SH-SY5Y (cell line): ENCODE data around the gene TSHR.

Source experiments
- GATA2 ChIP-seq: IDR thresholded peaks from 2 replicates; pipeline ENCODE4 v1.6.1; 2011; ENCODE audit warnings: mild to moderate bottlenecking, low read depth, low read length
- GATA3 ChIP-seq: IDR thresholded peaks from 2 replicates; pipeline ENCODE4 v1.6.1; 2011; ENCODE audit warnings: low read depth, mild to moderate bottlenecking, low read length, moderate library complexity

Gene TSHR

DNA sequence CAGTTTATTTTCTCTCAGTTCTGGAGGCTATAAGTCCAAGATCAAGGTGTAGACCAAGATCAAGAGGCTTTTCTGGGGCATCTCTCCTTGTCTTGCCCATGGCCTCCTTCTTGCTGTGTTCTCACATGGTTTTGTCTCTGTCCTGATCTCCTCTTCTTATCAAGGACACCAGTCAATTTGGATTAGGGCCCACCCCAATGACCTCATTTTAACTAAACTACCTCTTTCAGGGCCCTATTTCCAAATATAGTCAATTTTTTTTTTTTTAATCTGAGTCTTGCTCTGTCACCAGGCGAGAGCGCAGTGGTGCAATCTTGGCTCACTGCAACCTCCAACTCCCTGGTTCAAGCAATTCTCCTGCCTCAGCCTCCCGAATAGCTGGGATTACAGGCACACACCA, 50.8 kb downstream of the TSHR start:
- TF ChIP-seq GATA2 (no peak), GATA3 (no peak)

DNA sequence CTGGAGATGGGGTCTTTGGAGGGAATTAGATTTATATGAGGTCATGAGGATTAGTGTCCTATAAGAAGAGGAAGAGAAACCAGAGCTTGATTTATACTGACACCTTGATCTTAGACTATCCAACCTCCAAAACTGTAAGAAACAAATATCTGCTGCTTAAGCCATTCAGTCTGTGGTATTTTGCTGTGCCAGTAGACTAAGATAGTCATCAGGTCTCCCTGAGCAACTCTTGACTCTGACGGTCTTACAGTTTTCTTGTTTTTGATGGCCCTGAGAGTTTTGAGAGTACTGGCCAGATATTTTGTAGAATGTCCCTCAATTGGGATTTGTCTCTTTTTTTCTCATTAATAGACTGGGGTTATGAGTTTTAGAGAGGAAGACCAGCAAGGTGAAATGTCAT, 51.7 kb downstream of the TSHR start:
- no peak for TF ChIP-seq GATA2
- no peak for TF ChIP-seq GATA3

DNA sequence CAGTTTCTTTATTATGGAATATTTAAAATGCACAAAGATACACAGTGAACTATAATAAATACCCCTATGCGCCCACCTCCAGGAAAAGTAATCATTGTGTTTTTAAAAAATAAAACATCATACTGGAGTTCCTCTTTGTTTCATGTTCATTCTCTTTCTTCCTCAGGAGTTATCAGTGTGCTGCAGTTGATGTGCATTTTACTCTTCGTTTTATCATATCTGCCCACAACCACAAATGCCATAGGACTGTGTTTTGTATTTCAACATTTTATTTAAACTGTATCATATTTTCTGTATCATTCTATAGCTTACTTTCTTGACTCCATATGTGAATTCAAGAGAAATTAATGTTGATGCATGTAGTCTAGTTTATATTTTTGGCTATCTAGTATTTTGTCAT, 53.9 kb downstream of the TSHR start:
- no peak for TF ChIP-seq GATA2
- TF ChIP-seq GATA3, result no peak

DNA sequence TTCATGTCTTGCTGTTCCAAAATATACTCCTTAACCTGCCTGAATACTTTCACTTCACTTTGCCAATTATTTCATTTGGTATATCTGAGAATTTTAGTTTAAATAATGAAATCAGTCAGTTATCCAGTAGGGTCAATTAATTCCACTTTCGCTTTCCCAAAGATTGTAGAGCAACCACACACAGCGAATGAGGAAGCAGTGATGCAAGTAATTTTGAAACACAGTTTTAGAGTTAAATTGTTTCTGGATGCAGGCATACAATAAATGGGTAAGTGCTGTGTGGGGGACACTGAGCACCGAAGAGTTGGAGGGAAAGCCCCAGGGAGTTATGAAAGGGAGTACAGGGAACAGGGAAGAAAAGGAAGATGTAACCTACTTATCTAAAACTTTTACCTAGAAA, 62.8 kb downstream of the TSHR start:
- TF ChIP-seq GATA2, result no peak
- TF ChIP-seq GATA3, result no peak

DNA sequence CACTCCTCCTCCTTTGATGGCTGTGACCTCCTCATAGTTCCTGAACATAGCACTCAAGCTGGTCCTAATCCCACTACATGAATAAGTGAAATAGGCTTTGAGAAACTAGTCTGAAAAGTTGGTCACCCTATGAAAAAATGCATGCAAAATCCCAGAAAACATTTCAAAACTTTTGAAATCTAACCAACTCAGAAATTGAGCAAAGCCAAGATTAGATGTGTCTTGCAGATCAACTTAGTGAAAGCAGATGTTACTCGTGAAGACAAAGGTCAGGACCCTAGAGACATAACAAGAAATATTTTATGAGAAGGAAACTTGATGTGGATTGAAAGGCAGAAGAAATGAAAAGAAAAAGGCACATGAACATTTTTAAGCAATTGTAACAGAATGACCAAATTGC, 63.3 kb downstream of the TSHR start:
- TF ChIP-seq GATA3 (no peak), GATA2 (no peak)

DNA sequence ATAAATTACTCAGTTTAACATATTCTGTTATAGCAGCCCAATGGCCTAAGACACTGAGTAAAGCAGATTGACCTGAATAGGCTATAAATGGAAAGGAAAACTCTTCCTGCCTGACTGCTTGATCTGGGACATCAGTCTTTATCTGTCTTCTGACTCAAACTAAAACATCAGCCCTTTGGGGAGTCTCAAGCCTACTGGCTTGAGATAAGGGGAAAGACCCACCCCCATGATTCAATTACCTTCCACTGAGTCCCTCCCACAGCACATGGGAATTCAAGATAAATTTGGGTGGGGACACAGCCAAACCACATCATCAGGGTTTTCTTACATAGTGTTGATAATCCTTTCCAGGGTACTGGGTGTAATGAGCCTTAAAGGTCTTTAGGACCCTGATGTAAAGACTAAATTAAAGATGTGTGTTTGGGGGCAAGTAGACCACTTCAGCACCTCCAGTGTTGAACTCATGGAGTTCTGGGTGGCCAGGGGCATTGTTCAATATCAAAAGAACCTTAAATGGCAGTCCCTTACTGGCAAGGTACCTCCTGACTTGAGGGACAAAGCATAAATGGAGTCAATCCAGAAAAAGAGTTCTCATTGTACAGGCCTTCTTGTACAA, 67.8 kb downstream of the TSHR start:
- TF ChIP-seq GATA2 (no peak), GATA3 (no peak)

DNA sequence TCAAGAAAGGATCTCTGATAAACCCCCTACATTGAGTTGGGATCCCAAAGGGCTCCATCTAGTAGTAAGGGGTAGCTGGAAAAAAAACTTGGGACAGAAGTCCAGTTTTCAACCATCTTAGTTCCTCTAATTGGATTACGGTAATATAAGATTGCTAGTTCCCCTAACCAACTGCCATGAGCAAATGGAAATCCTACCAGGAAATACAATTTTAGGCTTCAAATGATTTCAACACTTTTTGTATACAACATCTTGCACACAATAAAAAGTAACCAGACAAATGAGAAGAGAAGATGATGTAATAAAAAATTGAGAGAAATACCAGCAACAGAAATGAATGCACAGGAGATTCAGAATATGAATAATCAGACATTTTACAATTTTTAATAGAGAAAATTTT, 73.0 kb downstream of the TSHR start:
- TF ChIP-seq GATA2 (no peak), GATA3 (no peak)

DNA sequence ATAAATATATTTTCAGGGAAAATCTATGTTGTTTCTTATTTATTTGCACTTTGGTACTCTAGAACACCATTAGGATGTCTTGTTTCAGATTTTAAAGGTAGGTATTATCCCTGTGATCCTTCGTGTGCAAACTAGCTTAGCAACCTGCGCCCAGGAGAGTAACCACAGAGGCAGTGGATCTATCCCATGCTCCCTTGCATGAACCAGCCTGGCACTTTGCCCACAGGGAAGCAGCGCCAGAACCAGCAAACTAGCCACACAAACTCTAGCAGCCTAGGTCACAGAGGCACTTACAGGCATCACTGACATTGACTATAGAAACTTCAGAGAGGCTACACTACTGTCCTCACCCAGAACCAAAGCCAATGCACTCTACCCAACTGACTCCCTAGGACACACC, 76.1 kb downstream of the TSHR start:
- TF ChIP-seq GATA2 (no peak), GATA3 (no peak)

DNA sequence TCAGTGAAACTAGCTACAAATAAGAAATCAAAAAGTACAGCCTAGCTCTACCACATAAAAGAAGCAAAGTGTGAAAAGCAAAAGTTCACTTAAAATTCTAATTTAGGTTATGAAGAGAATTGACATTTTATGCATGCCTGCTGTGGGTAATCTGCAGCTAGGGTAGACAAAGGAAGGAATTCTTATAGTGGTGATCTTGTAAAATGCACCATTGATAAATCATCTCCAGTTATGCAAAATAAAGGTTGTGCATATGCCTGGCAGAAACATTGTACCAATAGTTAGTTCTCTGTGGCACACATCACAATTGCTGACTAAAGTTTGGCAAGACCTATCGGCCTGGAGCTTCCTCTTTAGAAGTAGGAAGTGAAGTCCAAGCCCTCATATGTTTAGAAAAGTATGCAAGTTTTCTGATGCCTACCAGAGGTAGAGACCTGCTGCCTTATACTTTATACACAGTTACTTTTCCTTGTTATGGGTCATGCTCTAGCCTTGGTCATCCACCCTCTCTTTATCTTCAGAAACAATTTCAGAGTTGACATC, 78.3 kb downstream of the TSHR start:
- no peak for TF ChIP-seq GATA3
- no peak for TF ChIP-seq GATA2

DNA sequence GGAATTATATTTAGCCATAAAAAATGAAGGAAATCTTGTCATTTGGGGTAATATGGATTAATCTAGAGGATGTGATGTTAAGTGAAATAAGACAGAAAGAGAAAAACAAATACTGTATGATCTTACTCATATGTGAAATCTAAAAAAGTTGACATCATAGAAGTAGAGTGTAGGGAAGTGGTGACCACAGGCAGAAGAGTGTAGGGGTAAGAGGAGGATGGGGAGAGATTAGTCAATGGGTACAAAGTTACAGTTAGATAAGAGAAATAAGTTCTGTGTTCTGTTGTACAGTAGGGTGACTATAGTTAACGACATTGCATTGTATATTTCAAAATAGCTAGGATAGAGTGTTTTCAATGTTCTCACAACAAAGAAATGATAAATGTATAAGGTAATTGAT, 87.0 kb downstream of the TSHR start:
- TF ChIP-seq GATA2, result no peak
- no peak for TF ChIP-seq GATA3

DNA sequence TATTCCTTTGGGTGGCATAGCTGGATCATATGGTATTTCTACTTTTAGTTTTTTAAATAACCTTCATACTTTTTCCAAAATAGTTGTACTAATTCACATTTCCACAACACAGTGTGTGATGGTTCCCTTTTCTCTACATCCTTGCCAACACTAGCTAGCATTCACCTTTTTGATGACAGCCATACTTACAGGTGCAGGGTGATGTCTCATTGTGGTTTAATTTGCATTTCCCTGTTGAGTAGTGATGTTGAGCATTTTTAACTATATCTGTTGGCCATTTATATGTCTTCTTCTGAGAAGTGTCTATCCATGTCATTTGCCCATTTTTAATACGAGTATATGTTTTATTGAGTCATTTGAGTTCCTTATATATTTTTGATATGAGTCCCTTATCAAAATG, 96.1 kb downstream of the TSHR start:
- TF ChIP-seq GATA3 (no peak), GATA2 (no peak)

DNA sequence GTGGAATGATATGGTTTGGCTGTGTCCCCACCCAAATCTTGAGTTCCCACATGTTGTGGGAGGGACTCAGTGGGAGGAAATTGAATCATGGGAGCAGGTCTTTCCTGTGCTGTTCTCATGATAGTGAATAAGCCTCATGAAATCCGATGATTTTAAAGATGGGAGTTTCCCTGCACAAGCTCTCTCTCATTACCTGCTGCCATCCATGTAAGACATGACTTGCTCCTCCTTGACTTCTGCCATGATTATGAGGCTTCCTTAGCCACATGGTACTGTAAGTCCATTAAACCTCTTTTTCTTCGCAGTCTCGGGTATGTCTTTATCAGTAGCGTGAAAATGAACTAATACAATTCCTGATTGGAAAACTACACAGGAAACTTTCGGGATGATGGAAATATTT, 100.5 kb downstream of the TSHR start:
- TF ChIP-seq GATA3 (no peak), GATA2 (no peak)

DNA sequence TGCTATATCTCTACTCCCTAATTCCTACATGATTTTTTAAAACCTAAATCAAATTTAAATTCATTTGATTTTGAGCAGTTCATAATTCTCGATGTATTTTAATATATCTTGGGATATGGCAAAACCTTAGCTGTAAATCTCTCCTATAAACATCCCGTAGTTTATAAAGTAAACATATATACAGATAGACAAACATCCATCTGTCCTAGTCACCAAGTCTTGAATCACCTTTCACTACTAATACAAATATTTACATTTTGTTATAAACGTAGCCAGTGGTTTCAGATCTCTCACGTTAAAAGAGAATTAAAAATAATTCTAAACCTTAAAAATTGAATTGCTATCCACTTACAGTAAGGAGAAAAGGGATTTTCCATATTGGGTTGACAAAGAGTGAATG, 107.0 kb downstream of the TSHR start:
- TF ChIP-seq GATA2 (no peak), GATA3 (no peak)

DNA sequence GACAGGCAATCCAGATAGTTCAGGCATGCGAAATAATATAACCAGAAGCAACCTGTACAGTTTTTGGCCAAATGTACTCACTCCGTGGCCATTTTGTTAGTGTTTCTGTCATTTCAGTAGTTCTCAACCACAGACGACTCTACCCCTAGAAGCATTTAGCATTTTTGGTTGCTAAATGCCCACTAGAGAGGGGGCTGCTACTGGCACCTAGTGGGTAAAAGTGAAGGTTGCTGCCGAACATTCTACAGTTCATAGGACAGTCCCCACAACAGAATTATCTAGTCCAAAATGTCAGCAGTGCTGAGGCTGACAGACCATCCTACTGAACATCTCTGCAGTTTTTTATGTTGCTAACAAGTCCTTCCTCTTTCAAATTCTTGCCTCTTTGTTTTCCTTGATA, 107.4 kb downstream of the TSHR start:
- TF ChIP-seq GATA3 (no peak), GATA2 (no peak)

DNA sequence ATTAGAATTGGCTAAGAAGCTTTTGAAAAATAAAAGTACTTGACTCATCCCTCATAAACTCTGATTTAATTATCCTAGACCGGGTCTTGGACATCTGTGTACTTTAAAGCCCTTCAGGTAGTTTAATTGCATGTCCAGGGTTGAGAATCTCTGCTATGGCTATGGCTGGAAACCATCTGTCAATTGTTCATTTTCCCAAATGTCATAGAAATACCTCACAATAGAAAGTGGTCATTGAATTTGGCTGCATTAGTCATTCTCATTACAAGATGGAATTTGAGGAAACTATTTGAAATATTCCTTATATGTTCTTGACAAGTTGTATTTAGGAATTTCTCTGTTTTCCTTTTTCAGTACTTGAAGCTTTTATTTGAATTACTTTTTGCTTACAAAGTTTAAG, 111.3 kb downstream of the TSHR start:
- TF ChIP-seq GATA3 (no peak), GATA2 (no peak)

DNA sequence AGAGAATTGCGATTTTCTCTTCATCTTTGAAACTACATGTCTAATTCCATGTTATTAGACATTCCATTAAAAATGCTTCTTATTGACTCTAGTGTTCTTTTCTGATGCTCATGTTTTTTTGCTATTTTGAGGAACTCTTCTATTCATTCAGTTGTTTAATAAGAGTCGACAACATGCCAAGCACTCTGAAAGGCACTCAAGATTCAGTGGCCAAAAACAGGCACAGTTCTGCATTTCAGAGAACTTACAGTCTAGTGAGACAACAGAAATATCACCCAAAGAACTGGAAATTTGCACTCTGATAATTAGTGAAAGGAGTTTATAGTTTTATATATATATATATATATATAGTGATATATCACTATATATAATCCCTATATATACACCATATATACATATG, 111.7 kb downstream of the TSHR start:
- no peak for TF ChIP-seq GATA2
- no peak for TF ChIP-seq GATA3

DNA sequence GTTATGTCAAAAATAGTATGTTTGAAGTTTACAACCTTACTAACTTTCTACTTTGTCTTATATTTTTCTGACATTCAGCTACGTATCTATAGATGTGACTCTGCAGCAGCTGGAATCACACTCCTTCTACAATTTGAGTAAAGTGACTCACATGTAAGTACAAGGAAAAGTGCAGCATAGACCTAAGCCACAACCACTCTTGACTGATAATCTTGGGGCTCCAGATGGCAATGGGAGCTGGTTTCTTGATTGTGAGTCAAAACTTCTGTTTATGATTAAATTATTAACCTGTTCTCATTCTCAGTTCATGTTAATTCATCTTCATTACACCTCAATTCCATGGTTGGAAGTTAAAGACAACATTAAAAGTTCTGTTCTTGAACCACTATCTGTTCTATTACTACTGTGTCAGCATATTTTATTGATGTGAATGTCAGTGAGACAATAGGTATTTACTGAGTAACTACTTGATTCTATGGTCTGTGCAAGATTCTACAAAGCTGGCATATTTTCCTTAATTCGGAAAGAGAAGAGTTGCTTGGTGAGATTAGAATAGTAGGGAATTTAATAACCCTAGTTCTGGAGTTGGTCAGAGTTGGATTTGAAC, 112.9 kb downstream of the TSHR start:
- TF ChIP-seq GATA2, result no peak
- TF ChIP-seq GATA3, result no peak
